Measurements from ENCODE around the gene SKOR2. TPM values are rescaled to one million over a fixed set of nuclear protein-coding genes. Genes with fewer than 3 reads are reported as not detected.

SKOR2 gene
- under 1 TPM; 0.30 to 0.70 TPM for total RNA-seq

- Mint-ChIP-seq H3K9me3 (peaks cover 0 to 2% of the 10 kb centered on the region in 2 donors), H3K27me3 (ENCODE audit: low read depth) (peaks cover 76% of the 10 kb centered on the region), H3K4me3 (peak within 1 kb of the TSS; percentile 6 to 70), H3K36me3 (ENCODE audit: insufficient read depth in 2 of 2) (peaks cover 5 to 9% of the 10 kb centered on the region in 2 donors), H3K27ac (no peak within 1 kb of the TSS), H3K4me1 (ENCODE audit: low read depth) (peaks cover 24% of the 10 kb centered on the region)
- DNase-seq (peak; percentile 28 to 60), ATAC-seq (replicated peaks in 1 of 2) (peak; percentile 78 to 86)
These were observed at the start of gene SKOR2 for GRCh38 chr18:47251289-47252120. Gene SKOR2, minus strand, starts transcription at chr18:47251660. Its CDS starts 2,477 bp downstream, at chr18:47249183.

DNA sequence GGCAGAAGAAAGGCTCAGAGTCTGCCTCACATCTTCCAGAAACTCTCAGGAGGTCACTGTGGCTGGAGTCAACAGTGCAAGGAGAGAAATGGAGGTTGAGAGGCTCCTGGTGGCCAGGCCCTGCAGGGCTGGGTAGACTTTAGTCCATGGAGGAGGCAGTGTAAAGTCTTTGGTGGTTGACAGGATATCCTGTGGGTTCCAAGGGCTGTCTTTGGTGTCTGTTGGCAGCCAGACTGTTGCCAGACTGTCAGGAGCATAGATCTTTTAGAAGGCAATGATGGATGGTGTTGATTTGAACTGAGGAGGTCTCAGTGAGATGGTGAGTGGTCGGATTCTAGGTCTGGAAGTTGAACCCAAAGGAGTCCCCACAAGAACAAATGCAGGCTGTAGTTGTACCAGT, 45.0 kb upstream of the SKOR2 start:
- peaks cover 28% of the 10 kb centered on the region for H3K27me3 Mint-ChIP-seq (ENCODE audit: low read depth)
- H3K4me1 Mint-ChIP-seq (ENCODE audit: low read depth): no peaks in the 10 kb centered on the region
- ATAC-seq (replicated peaks in 1 of 2) (no peak), DNase-seq (no peak)
- peaks cover 0 to 3% of the 10 kb centered on the region in 2 donors for H3K9me3 Mint-ChIP-seq
- no peak overlapping the region for H3K4me3 Mint-ChIP-seq
- no peak overlapping the region for H3K27ac Mint-ChIP-seq
- no peaks in the 10 kb centered on the region for H3K36me3 Mint-ChIP-seq (ENCODE audit: insufficient read depth in 2 of 2)

DNA sequence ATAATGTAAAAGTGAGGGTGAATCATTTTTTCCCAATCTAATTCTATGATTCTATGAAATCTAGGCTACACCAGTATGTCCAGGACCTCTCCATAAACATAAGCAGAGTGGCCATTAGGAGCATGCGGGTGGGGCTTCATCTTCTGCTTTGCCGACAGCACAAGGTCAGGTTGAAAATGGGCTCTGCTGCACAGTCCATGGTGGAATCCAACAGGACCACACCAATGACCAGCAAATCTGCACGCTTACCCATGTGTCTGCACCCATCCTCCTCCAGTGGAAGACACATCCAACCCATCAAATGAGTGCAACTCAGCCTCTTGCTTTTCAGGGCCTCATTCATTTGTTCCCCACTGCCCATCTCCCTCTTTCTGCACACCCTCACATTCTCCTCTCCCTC, 43.3 kb upstream of the SKOR2 start:
- Mint-ChIP-seq H3K36me3 (ENCODE audit: insufficient read depth in 2 of 2) (no peaks in the 10 kb centered on the region), H3K27ac (no peak overlapping the region), H3K4me1 (ENCODE audit: low read depth) (no peaks in the 10 kb centered on the region), H3K4me3 (no peak overlapping the region), H3K27me3 (ENCODE audit: low read depth) (peaks cover 30% of the 10 kb centered on the region), H3K9me3 (peaks cover 0 to 2% of the 10 kb centered on the region in 2 donors)
- no peak for DNase-seq
- ATAC-seq (replicated peaks in 1 of 2): no peak

DNA sequence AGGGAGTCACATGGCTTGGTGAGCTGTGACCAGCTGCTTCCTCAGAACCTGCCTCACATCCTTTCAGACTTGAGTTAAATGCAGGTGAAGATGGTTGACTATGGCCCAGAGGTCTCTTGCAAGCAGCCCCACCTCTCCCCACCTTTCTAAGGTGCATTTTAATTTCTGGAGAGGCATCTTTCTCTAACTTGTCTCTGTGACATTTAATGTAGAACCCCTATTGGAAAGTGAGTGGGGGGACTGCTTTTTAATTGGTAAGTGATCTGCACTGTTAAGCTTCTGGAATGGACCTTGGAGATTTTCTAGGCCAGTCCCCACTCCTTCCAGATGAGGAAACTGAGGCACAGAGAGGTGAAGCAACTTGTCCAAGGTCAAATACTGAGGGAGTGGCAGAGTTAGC, 37.3 kb upstream of the SKOR2 start:
- Mint-ChIP-seq H3K9me3 (peaks cover 0 to 2% of the 10 kb centered on the region in 2 donors), H3K4me1 (ENCODE audit: low read depth) (no peaks in the 10 kb centered on the region), H3K4me3 (no peak overlapping the region), H3K36me3 (ENCODE audit: insufficient read depth in 2 of 2) (peaks cover 0 to 1% of the 10 kb centered on the region in 2 donors), H3K27me3 (ENCODE audit: low read depth) (peaks cover 24% of the 10 kb centered on the region), H3K27ac (no peak overlapping the region)
- DNase-seq (no peak), ATAC-seq (replicated peaks in 1 of 2) (no peak)

DNA sequence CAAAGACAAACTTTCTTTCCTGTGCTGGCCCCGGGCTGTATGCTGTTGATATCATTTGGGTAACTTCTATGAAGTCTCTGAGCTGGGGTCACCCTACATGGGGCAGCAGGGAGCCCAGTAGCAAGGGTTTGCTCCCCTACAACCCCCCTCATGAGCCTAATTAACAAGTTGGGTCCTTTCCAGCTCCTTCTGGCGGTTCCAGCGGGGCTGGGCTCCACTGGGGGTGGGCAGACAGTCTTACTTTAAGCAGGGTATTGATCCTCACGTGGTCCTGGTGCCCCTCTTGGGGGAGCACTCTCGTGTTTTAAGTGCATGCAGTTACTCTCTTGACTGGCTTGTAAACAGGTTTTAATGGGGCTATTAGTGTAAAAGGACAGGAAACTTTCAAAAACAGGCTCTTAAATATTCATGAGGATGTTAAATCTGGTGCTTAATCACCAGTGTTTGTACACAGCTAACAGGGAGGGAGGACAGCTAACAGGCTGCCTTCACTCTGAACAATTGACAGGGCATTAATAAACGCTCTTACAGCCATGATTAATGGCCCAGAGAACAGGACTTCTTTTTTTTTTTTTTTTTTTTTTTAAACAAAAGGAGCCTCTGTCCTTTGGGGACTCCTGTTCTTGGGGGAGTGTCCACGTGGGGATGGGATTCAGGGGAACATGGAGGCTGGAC, 36.6 kb upstream of the SKOR2 start:
- Mint-ChIP-seq H3K4me3 (no peak overlapping the region), H3K27ac (no peak overlapping the region), H3K9me3 (peaks cover 0 to 2% of the 10 kb centered on the region in 2 donors), H3K27me3 (ENCODE audit: low read depth) (peaks cover 24% of the 10 kb centered on the region), H3K4me1 (ENCODE audit: low read depth) (no peaks in the 10 kb centered on the region), H3K36me3 (ENCODE audit: insufficient read depth in 2 of 2) (peaks cover 0 to 1% of the 10 kb centered on the region in 2 donors)
- DNase-seq (no peak), ATAC-seq (replicated peaks in 1 of 2) (no peak)

DNA sequence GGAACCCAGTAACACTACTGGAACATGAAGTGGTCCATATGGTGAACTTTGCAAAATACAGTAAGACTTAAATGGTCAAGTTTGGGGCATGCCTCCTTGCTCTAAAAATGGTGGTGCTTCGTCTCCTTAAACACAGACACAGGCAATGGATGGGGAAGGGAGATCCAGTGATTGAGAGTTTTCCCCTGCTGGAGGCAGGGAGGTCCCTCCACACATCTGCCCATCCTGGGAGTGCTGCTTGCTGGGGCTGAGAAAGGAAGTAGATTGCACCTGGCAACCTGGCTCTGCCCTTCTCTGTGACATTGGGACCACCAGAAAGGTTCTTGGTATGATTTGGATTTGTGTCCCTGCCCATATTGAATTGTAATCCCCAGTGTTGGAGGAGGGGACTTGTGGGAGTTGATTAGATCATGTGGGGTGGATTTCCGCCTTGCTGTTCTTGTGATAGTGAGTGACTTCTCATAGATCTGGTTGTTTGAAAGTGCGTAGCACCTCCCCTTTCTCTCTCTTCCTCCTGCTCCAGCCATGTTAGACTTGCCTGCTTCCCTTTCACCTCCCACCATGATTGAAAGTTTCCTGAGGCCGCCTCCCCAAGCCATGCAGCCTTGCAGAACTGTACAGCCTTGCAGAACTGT, 35.4 kb upstream of the SKOR2 start:
- ATAC-seq (replicated peaks in 1 of 2) (no peak), DNase-seq (no peak)
- H3K36me3 Mint-ChIP-seq (ENCODE audit: insufficient read depth in 2 of 2): peaks cover 0 to 1% of the 10 kb centered on the region in 2 donors
- H3K27me3 Mint-ChIP-seq (ENCODE audit: low read depth): peaks cover 24% of the 10 kb centered on the region
- H3K4me3 Mint-ChIP-seq: no peak overlapping the region
- no peak overlapping the region for H3K27ac Mint-ChIP-seq
- H3K9me3 Mint-ChIP-seq: peaks cover 0 to 2% of the 10 kb centered on the region in 2 donors
- H3K4me1 Mint-ChIP-seq (ENCODE audit: low read depth): no peaks in the 10 kb centered on the region

GRCh38 chr18:47285456-47285855, 34.0 kb upstream of the SKOR2 start:
- Mint-ChIP-seq H3K27me3 (ENCODE audit: low read depth) (peaks cover 10% of the 10 kb centered on the region), H3K9me3 (no peaks in the 10 kb centered on the region), H3K4me1 (ENCODE audit: low read depth) (no peaks in the 10 kb centered on the region), H3K27ac (no peak overlapping the region), H3K36me3 (ENCODE audit: insufficient read depth in 2 of 2) (peaks cover 0 to 1% of the 10 kb centered on the region in 2 donors), H3K4me3 (no peak overlapping the region)
- no peak for ATAC-seq (replicated peaks in 1 of 2)
- DNase-seq: no peak

- Mint-ChIP-seq H3K9me3 (no peaks in the 10 kb centered on the region), H3K27ac (no peak overlapping the region), H3K36me3 (ENCODE audit: insufficient read depth in 2 of 2) (peaks cover 0 to 1% of the 10 kb centered on the region in 2 donors), H3K4me3 (no peak overlapping the region), H3K27me3 (ENCODE audit: low read depth) (peaks cover 9% of the 10 kb centered on the region), H3K4me1 (ENCODE audit: low read depth) (no peaks in the 10 kb centered on the region)
- peak in 1 of 2 donors; percentile 43 for ATAC-seq (replicated peaks in 1 of 2)
- no peak for DNase-seq
These were observed 33.4 kb upstream of the SKOR2 start for GRCh38 chr18:47284721-47285395.

- peaks cover 9% of the 10 kb centered on the region for H3K27me3 Mint-ChIP-seq (ENCODE audit: low read depth)
- no peaks in the 10 kb centered on the region for H3K4me1 Mint-ChIP-seq (ENCODE audit: low read depth)
These were observed 32.0 kb upstream of the SKOR2 start for GRCh38 chr18:47283476-47283875.

GRCh38 chr18:47280121-47280520, 28.7 kb upstream of the SKOR2 start:
- no peaks in the 10 kb centered on the region for H3K4me1 Mint-ChIP-seq (ENCODE audit: low read depth)
- DNase-seq (no peak), ATAC-seq (replicated peaks in 1 of 2) (no peak)
- peaks cover 16% of the 10 kb centered on the region for H3K27me3 Mint-ChIP-seq (ENCODE audit: low read depth)
- H3K27ac Mint-ChIP-seq: no peak overlapping the region
- no peaks in the 10 kb centered on the region for H3K36me3 Mint-ChIP-seq (ENCODE audit: insufficient read depth in 2 of 2)
- H3K9me3 Mint-ChIP-seq: no peaks in the 10 kb centered on the region
- H3K4me3 Mint-ChIP-seq: no peak overlapping the region

More at GRCh38 chr18:47283476-47283875, 32.0 kb upstream of the SKOR2 start:
- H3K27ac Mint-ChIP-seq: no peak overlapping the region
- H3K4me3 Mint-ChIP-seq: no peak overlapping the region
- H3K9me3 Mint-ChIP-seq: no peaks in the 10 kb centered on the region
- DNase-seq: no peak
- peaks cover 0 to 1% of the 10 kb centered on the region in 2 donors for H3K36me3 Mint-ChIP-seq (ENCODE audit: insufficient read depth in 2 of 2)
- ATAC-seq (replicated peaks in 1 of 2): no peak

DNA sequence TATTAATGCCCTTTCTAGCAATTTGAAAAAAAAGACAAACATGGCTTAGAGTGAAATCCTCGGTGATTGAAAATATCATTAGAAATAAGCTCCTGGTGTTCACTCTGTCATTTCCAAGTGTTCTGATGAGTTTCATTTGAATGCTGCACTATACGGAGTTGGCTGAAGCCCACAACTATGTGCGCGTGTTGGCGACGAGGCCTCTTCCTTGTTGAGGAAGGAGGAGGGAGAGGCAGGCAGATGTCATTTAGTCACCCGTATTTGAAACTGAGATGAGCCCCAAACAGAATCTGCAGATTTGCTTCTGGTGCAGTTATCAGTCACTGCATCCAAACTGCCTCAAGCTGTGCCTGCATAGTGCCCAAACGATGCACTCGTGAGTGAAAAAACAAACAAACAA, 23.5 kb upstream of the SKOR2 start:
- peaks cover 19% of the 10 kb centered on the region for H3K27me3 Mint-ChIP-seq (ENCODE audit: low read depth)
- DNase-seq (no peak), ATAC-seq (replicated peaks in 1 of 2) (no peak)
- H3K9me3 Mint-ChIP-seq: no peaks in the 10 kb centered on the region
- no peaks in the 10 kb centered on the region for H3K4me1 Mint-ChIP-seq (ENCODE audit: low read depth)
- no peaks in the 10 kb centered on the region for H3K36me3 Mint-ChIP-seq (ENCODE audit: insufficient read depth in 2 of 2)
- no peak overlapping the region for H3K4me3 Mint-ChIP-seq
- no peak overlapping the region for H3K27ac Mint-ChIP-seq

GRCh38 chr18:47265197-47265596, 13.7 kb upstream of the SKOR2 start:
- Mint-ChIP-seq H3K27me3 (ENCODE audit: low read depth) (peaks cover 60% of the 10 kb centered on the region), H3K4me3 (no peak overlapping the region), H3K9me3 (no peaks in the 10 kb centered on the region), H3K36me3 (ENCODE audit: insufficient read depth in 2 of 2) (peaks cover 0 to 3% of the 10 kb centered on the region in 2 donors), H3K27ac (no peak overlapping the region), H3K4me1 (ENCODE audit: low read depth) (peaks cover 6% of the 10 kb centered on the region)
- ATAC-seq (replicated peaks in 1 of 2) (no peak), DNase-seq (no peak)
